ENCODE results near the gene SCLT1.

SCLT1 gene

DNA sequence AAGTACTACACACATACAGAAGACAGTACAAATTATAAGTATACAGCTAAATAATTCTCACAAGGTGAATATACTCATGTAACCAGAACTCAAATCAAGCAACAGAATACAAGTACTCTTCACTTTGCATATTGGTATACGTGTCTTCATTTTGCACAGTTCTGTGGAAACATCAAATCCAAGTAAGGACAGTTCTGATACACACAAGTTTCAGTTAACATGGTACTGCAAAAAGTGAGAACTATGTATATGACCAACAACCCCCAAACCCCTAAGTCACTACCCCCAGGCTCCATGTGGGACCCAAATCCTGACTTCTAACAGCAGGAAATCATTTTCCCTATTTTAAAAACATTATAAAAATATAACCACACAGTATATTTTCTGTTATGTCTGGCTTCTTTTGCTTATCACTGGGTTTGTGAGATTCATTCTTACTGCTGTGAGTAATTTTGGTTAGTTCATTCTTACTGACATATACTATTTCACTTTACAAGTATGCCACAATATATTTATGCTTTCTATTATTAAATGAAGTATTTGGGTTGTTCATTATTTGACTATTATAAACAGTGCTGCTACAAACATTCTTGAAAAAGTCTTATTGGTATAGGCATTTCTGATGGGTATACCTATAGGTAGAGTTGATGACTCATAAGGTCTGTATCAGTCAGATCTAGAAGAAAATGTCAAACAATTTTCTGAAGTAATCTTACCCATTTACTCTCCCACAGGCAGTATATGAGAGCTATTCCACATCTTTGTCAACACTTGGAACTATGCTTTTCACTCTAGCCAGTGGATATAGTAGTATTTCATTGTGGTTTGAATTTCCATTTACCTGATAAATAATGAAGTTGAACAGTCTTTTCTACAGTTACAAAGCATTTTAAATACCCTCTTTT, 47.0 kb downstream of the SCLT1 start:
- no peaks in the 10 kb centered on the region for H4K20me1 ChIP-seq
- peaks cover 8 to 19% (median 12%) of the 10 kb centered on the region in 11 experiments; a peak in 20 of 22 replicates for H3K9me3 ChIP-seq (replicated peaks in 1 of 11)
- no peak for TF ChIP-seq Cebpa-rat (IDR thresholded peaks at IDR 0.05)
- H3K36me3 ChIP-seq, result peaks cover 0 to 15% (median 0%) of the 10 kb centered on the region in 11 experiments; a peak in 4 of 22 replicates
- no peaks in the 10 kb centered on the region for H3K27me3 ChIP-seq
- no peak overlapping the region for H3K4me3 ChIP-seq
- H3K4me2 ChIP-seq, result no peak overlapping the region
- H3K27ac ChIP-seq, result no peak overlapping the region
- H3K9ac ChIP-seq, result no peak overlapping the region
- H3K4me1 ChIP-seq, result no peaks in the 10 kb centered on the region

DNA sequence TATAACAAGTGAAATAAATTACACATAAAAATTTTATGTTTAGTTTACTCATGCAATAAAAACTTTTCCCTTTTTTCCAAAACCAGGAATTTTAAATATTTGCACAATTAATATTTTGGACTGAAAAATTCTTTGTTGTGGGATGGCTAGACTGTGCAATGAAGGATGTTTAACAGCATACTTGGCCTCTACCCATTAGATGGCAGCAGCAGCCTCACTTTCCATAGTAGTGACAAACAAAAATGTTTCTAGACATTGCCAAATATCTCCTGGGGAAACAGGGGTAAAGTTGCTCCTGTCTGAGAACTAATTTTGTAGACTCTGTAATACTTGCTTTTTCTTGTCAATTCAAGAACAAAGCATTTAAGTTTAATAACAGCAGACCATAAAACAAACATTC, 49.8 kb downstream of the SCLT1 start:
- Histone ChIP-seq H3K4me1 (no peaks in the 10 kb centered on the region), H3K27ac (no peak overlapping the region), H4K20me1 (no peaks in the 10 kb centered on the region), H3K4me2 (no peak overlapping the region), H3K9ac (no peak overlapping the region), H3K4me3 (no peak overlapping the region), H3K36me3 (peaks cover 0 to 36% (median 9%) of the 10 kb centered on the region in 11 experiments; a peak in 9 of 22 replicates), H3K27me3 (no peaks in the 10 kb centered on the region), H3K9me3 (replicated peaks in 1 of 11) (no peaks in the 10 kb centered on the region)
- TF ChIP-seq Cebpa-rat (IDR thresholded peaks at IDR 0.05), result no peak

DNA sequence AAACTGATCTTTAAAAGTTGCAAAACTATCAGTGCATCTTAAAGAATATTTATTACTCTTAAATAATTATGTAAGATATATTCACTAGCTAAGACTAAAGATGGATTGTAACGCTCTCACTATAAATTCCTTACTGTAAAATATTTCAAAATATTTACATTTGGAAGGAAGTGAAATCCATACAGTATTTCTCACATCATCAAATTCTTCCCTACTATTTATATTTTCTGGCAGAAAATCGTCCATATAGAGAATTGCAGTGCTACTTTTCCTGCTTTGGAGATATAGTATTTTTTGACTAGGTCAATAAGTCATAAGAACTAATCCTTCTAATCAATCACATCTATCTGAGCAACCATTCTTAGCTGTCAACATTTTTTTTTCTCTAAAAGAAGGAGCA, 52.9 kb downstream of the SCLT1 start:
- peaks cover 0 to 50% (median 15%) of the 10 kb centered on the region in 11 experiments; a peak in 12 of 22 replicates for H3K36me3 ChIP-seq
- no peak for TF ChIP-seq Cebpa-rat (IDR thresholded peaks at IDR 0.05)
- H3K4me2 ChIP-seq, result no peak overlapping the region
- H3K27me3 ChIP-seq, result no peaks in the 10 kb centered on the region
- no peak overlapping the region for H3K27ac ChIP-seq
- H3K9ac ChIP-seq, result no peak overlapping the region
- no peak overlapping the region for H3K4me3 ChIP-seq
- no peaks in the 10 kb centered on the region for H4K20me1 ChIP-seq
- H3K4me1 ChIP-seq, result no peaks in the 10 kb centered on the region
- no peaks in the 10 kb centered on the region for H3K9me3 ChIP-seq (replicated peaks in 1 of 11)

DNA sequence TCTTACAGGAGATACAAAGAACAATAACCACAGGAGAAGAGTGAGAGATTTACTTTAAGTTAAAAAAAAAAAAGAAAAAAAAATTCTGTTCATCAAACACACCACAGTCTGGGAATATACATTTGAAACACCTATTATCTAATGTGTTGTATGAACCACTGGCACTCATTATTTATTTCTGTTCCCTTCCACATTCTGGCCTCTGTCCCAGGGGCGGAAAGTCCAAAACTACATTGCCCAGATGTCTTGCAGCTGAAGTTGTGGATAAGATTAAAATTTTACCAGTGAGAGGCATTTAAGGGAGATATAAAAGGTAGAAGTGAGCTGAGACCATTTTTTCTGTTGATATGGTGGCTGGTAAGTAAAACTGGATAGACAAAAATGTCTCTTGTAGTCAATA, 56.2 kb downstream of the SCLT1 start:
- no peak for TF ChIP-seq Cebpa-rat (IDR thresholded peaks at IDR 0.05)
- Histone ChIP-seq H3K36me3 (peaks cover 0 to 55% (median 10%) of the 10 kb centered on the region in 11 experiments; a peak in 11 of 22 replicates), H4K20me1 (no peaks in the 10 kb centered on the region), H3K27ac (no peak overlapping the region), H3K4me2 (no peak overlapping the region), H3K4me3 (no peak overlapping the region), H3K9ac (no peak overlapping the region), H3K4me1 (no peaks in the 10 kb centered on the region), H3K27me3 (no peaks in the 10 kb centered on the region), H3K9me3 (replicated peaks in 1 of 11) (peaks cover 0 to 5% (median under 1%) of the 10 kb centered on the region in 11 experiments; a peak in 4 of 22 replicates)

DNA sequence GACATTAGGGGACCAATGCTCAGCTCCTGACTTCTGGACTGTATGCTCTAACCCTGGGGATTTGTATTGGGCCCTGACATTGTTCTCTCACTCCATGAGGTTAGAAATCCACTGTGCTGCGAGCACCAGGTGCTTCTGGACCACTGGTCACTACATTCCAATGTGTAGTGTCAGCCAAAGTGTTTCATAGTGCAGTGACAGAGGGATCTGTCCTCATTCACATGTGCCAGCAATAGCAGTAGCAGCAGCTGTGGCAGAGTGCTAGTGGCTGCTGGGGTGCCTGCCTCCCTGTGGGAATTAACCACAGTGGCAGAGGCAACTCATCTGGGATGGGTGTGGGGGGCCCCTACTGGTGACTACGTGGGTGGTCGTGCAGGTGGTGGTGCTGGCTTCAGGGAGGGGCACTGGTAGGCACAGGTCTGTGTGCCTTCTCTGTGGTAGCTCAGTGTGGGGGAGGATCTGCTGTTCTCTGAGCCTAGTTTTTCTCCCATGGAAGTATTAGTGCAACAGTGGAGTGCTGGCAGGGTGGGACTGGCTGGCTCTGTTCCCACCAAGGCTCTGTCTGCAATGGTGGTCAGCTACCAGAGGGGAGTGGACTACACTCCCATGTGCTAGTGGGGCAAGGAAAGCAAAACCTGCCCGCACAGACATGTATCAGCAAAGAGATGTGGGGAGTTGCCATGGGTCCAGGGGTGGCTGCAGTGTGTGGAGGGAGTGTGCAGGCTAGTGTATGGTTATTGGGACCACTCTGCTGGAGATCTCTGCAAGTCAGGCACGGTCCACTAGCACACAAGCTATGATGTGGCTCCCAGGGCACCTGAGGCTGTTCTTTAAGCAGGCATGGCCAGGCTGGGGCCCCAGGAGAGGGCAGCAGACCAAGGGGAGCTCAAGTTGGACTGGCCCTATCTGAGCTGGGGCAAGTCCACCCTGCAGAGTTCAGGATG, 78.5 kb downstream of the SCLT1 start:
- no peaks in the 10 kb centered on the region for H3K27me3 ChIP-seq
- peaks cover 0 to 36% (median 13%) of the 10 kb centered on the region in 11 experiments; a peak in 14 of 22 replicates for H3K9me3 ChIP-seq (replicated peaks in 1 of 11)
- no peak overlapping the region for H3K4me3 ChIP-seq
- peaks cover 0 to 35% (median 10%) of the 10 kb centered on the region in 11 experiments; a peak in 11 of 22 replicates for H3K36me3 ChIP-seq
- H3K4me1 ChIP-seq, result no peaks in the 10 kb centered on the region
- no peak for TF ChIP-seq Cebpa-rat (IDR thresholded peaks at IDR 0.05)
- no peaks in the 10 kb centered on the region for H4K20me1 ChIP-seq
- H3K4me2 ChIP-seq, result no peak overlapping the region
- no peak overlapping the region for H3K27ac ChIP-seq
- no peak overlapping the region for H3K9ac ChIP-seq

DNA sequence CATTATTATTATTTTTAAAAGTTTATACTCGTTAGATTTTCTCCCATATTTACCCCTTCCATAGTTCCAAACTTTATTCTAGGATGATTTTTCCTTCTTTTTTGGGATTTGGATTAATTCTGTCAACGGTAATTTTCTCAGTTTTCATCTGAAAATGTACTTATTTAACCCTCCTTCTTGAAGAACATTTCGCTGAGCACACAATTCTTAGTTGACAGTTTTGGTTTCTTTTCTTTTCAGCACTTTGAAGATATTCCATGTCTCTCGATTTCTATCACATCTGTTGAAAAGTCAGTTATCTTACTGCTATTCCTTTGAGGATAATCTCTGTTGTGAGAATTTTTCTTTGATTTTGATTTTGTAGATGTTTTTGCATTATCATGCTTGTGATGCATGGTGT, 85.2 kb downstream of the SCLT1 start:
- Histone ChIP-seq H4K20me1 (no peaks in the 10 kb centered on the region), H3K27me3 (no peaks in the 10 kb centered on the region), H3K4me1 (no peaks in the 10 kb centered on the region), H3K27ac (no peak overlapping the region), H3K9me3 (replicated peaks in 1 of 11) (peaks cover 8 to 48% (median 16%) of the 10 kb centered on the region in 11 experiments; a peak in 16 of 22 replicates), H3K36me3 (peaks cover 0 to 8% (median 0%) of the 10 kb centered on the region in 11 experiments; a peak in 3 of 22 replicates), H3K4me3 (no peak overlapping the region), H3K9ac (no peak overlapping the region), H3K4me2 (no peak overlapping the region)
- TF ChIP-seq Cebpa-rat (IDR thresholded peaks at IDR 0.05), result no peak

DNA sequence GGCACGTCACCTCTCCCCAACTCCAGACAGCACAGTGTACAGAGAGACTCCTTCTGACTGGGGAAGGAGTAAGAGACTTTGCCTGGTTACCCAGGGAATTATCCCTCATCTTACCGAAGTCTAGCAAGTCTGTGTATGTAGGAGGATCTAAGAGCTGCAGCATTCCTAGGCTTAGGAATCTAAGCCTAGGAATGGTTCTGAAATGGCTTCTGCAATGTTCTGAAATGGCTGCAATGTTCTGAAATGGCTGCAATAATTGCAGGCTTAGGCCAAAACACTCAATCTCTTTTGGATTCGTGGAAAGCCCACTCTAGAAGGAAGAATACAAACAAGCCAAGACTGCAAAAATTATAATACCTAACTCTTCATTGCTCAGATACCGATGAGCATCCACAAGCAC, 106.4 kb downstream of the SCLT1 start:
- Histone ChIP-seq H3K9me3 (replicated peaks in 1 of 11) (peaks cover 0 to 8% (median 4%) of the 10 kb centered on the region in 11 experiments; a peak in 6 of 22 replicates), H4K20me1 (no peaks in the 10 kb centered on the region), H3K27ac (no peak overlapping the region), H3K27me3 (no peaks in the 10 kb centered on the region), H3K4me2 (no peak overlapping the region), H3K9ac (no peak overlapping the region), H3K36me3 (peaks cover 11 to 54% (median 26%) of the 10 kb centered on the region in 11 experiments), H3K4me3 (no peak overlapping the region), H3K4me1 (no peaks in the 10 kb centered on the region)
- TF ChIP-seq Cebpa-rat (IDR thresholded peaks at IDR 0.05), result no peak

DNA sequence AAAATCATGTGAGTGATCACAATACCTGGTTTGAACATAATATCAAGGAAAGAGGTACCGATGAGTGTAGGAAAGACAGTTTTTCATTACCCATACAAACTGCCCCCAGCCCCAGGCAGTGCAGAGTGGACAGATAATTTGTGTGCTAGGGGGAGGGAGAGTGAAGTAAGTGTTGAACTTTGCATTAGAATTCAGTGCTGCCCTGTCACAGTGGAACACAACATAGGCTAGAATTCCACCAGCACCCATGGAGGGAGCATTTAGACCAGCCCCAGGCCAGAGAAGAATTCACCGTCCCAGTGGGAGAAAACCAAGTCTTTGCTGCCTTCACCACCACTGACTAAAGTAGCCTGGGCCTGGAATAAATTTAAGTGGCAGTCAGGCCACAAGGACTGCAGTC, 107.3 kb downstream of the SCLT1 start:
- TF ChIP-seq Cebpa-rat (IDR thresholded peaks at IDR 0.05), result no peak
- H3K36me3 ChIP-seq, result peaks cover 11 to 54% (median 30%) of the 10 kb centered on the region in 11 experiments
- no peaks in the 10 kb centered on the region for H3K4me1 ChIP-seq
- H3K4me2 ChIP-seq, result no peak overlapping the region
- no peak overlapping the region for H3K9ac ChIP-seq
- no peak overlapping the region for H3K4me3 ChIP-seq
- no peaks in the 10 kb centered on the region for H3K27me3 ChIP-seq
- H3K9me3 ChIP-seq (replicated peaks in 1 of 11), result peaks cover 0 to 8% (median 4%) of the 10 kb centered on the region in 11 experiments; a peak in 6 of 22 replicates
- H3K27ac ChIP-seq, result no peak overlapping the region
- no peaks in the 10 kb centered on the region for H4K20me1 ChIP-seq

Data from BLaER1 treated with 17β-estradiol and CSF1 and Interleukin-3, amounts not matched to agents 10 nM and 100 nM (cell line).